NCI-H510A (cell line): Measurements from ENCODE around the gene SPOCD1.
A peak's percentile ranks its signal among the peaks of the same experiment; 100 is the strongest.

Experiments
- DNase-seq: peaks from one replicate; lab custom pipeline; 2025; lab: John Stamatoyannopoulos, UW

SPOCD1 gene

GRCh38 chr1:31815752-31816500 lies at the start of gene SPOCD1:
TSS of gene SPOCD1 (minus strand) at chr1:31816022. CDS start at chr1:31815333, 689 bp downstream.
- DNase-seq: no peak

GRCh38 chr1:31862071-31862470 lies 46.2 kb upstream of the SPOCD1 start:
- DNase-seq: no peak

GRCh38 chr1:31861346-31861745 lies 45.5 kb upstream of the SPOCD1 start:
- DNase-seq: no peak

GRCh38 chr1:31860581-31860980 lies 44.8 kb upstream of the SPOCD1 start:
- no peak for DNase-seq

- DNase-seq: no peak
Observed at GRCh38 chr1:31859719-31860118, 43.9 kb upstream of the SPOCD1 start.

- DNase-seq: no peak
Observed at GRCh38 chr1:31859044-31859443, 43.2 kb upstream of the SPOCD1 start.

GRCh38 chr1:31857863-31858262 lies 42.0 kb upstream of the SPOCD1 start:
- DNase-seq: peak; percentile 24

GRCh38 chr1:31856140-31856539 lies 40.3 kb upstream of the SPOCD1 start:
- DNase-seq: no peak

- DNase-seq: no peak
Observed at GRCh38 chr1:31855038-31855845, 39.4 kb upstream of the SPOCD1 start.

- no peak for DNase-seq
Observed at GRCh38 chr1:31849653-31850052, 33.8 kb upstream of the SPOCD1 start.

- DNase-seq: no peak
Observed at GRCh38 chr1:31848381-31848897, 32.6 kb upstream of the SPOCD1 start.

GRCh38 chr1:31846484-31846883 lies 30.7 kb upstream of the SPOCD1 start:
- no peak for DNase-seq

- no peak for DNase-seq
Observed at GRCh38 chr1:31843506-31843905, 27.7 kb upstream of the SPOCD1 start.

GRCh38 chr1:31839662-31840343 lies 24.0 kb upstream of the SPOCD1 start:
- no peak for DNase-seq

GRCh38 chr1:31837451-31838158 lies 21.8 kb upstream of the SPOCD1 start:
- no peak for DNase-seq

- DNase-seq: no peak
Observed at GRCh38 chr1:31836638-31837037, 20.8 kb upstream of the SPOCD1 start.

- no peak for DNase-seq
Observed at GRCh38 chr1:31835415-31835814, 19.6 kb upstream of the SPOCD1 start.

- DNase-seq: no peak
Observed at GRCh38 chr1:31834501-31834900, 18.7 kb upstream of the SPOCD1 start.

GRCh38 chr1:31831397-31832378 lies 15.9 kb upstream of the SPOCD1 start:
- DNase-seq: no peak

GRCh38 chr1:31830511-31830910 lies 14.7 kb upstream of the SPOCD1 start:
- peak; percentile 19 for DNase-seq

- DNase-seq: no peak
Observed at GRCh38 chr1:31830065-31830464, 14.2 kb upstream of the SPOCD1 start.
